Stimulated activated naive B cell treated with anti-CD40 and anti-IgM and Interleukin-4, amounts not matched to agents 10 μg/mL and 1 μg/mL and 100 μg/mL, for 72 hours (primary cell): ENCODE measurements around the gene HBB.
"Not testable (repeated sequence)": the region's sequence is repeated elsewhere in the genome, so short reads cannot be mapped to it uniquely, and the experiment has no call there.

ENCODE experiments used
- ATAC-seq, 2 donors: fragments of 150-1000 bp; cut with Tn5 transposase; replicated peaks; 2 replicates each; pipeline ENCODE4 v1.10.0; 2021; ENCODE audit warnings: moderate library complexity in 1 of 2
- DNase-seq: peaks from one replicate; pipeline ENCODE4 v3.0.0; 2021
- H3K27ac Mint-ChIP-seq: one replicate; pipeline ENCODE4 v1.8.0; 2022; ENCODE audit warnings: mild to moderate bottlenecking, mixed read lengths
- H3K27me3 Mint-ChIP-seq, 2 donors: one replicate each; pipeline ENCODE4 v1.8.0; 2022; ENCODE audit warnings: mixed read lengths in 2 of 2
- H3K36me3 Mint-ChIP-seq, 2 donors: one replicate each; pipeline ENCODE4 v1.8.0; 2022; ENCODE audit warnings: mixed read lengths in 2 of 2, mild to moderate bottlenecking in 1 of 2
- H3K4me1 Mint-ChIP-seq, 2 donors: one replicate each; pipeline ENCODE4 v1.8.0; 2022; ENCODE audit warnings: mixed read lengths in 2 of 2, mild to moderate bottlenecking in 1 of 2
- H3K4me3 Mint-ChIP-seq, 2 donors: one replicate each; pipeline ENCODE4 v1.8.0; 2022; ENCODE audit warnings: mild to moderate bottlenecking in 2 of 2, mixed read lengths in 2 of 2, moderate library complexity in 1 of 2
- H3K9me3 Mint-ChIP-seq, 2 donors: one replicate each; pipeline ENCODE4 v1.8.0; 2022; ENCODE audit warnings: mixed read lengths in 2 of 2, mild to moderate bottlenecking in 1 of 2

The HBB gene

DNA sequence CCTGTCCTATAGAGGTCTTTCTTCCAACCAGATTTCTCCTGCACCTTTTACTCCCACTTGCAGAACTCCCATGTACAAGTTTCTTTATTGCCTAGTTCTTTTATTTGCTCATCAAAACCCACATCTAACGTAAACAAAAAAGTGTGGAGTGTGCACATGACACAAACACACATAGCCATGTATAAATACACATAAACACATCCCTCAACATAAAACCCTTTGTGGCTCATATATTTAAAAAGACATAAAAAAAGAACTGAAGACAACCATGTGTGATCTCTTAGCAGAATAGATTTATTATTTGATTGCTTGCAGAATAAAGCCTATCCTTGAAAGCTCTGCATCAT is 26.0 kb upstream of the HBB start:
- Mint-ChIP-seq H3K9me3 (no peaks in the 10 kb centered on the region), H3K36me3 (no peaks in the 10 kb centered on the region)
- no peak for ATAC-seq

DNA sequence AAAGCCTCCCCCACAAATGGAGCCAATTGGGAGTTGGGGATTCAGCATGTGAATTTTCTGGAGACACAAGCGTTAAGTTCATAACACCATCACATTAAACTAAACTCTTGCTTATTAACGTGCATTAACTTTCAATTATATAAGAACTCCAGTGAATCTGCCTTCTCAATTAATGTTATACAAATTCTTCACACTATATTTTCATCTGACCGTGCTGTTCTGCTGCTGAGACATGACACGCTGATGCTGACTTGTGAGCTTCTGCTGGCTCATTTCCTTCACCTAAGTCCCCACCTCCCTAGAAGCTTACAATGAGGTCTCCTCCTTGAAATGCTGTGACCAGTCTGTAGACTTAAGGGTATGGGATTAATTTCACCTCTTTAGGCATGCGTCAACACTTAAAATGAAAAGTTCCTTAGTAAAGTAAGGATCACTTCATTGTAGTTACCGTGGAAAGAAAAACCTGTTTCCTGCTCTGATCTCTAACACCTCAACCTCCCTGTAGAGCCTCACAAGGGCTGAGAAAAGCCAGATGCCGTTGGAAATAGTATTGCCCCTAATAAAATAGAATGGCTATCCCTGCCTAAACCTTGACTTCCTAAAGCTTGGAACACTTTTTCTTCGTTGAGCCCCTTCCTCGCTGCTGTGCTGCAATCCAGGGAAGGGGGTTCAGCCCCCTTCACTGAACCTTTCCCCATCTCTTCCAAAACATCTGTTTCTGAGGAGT is 25.5 kb upstream of the HBB start:
- DNase-seq (no peak), ATAC-seq (no peak)
- Mint-ChIP-seq H3K4me1 (no peaks in the 10 kb centered on the region), H3K9me3 (no peaks in the 10 kb centered on the region), H3K4me3 (no peak overlapping the region), H3K36me3 (no peaks in the 10 kb centered on the region), H3K27ac (no peak overlapping the region), H3K27me3 (peaks cover 4 to 7% of the 10 kb centered on the region in 2 donors)

More for the DNA sequence above, 26.0 kb upstream of the HBB start:
- H3K27me3 Mint-ChIP-seq = peaks cover 7 to 8% of the 10 kb centered on the region in 2 donors
- no peaks in the 10 kb centered on the region for H3K4me1 Mint-ChIP-seq
- no peak overlapping the region for H3K27ac Mint-ChIP-seq
- DNase-seq = no peak
- H3K4me3 Mint-ChIP-seq = no peak overlapping the region

DNA sequence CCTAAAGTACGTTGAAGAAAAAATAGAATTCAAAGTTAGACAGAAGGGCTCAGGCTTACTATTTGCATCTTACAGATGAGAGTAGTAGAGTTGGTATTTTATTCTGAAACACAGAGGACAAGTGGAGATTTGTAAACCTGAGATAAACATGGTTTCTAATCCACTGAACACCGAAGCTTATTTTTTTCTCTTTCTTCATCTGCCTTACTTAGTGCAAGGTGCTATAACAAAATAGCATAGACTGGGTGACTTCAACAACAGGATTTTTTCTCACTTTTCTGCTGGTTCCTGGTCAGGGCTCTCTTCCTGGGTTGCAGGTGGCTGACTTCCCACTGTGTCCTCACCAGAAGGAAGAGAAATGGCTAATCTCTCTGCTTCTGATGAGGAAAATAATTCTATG is 24.9 kb upstream of the HBB start:
- no peak overlapping the region for H3K4me3 Mint-ChIP-seq
- peaks cover 4 to 7% of the 10 kb centered on the region in 2 donors for H3K27me3 Mint-ChIP-seq
- H3K36me3 Mint-ChIP-seq = no peaks in the 10 kb centered on the region
- H3K9me3 Mint-ChIP-seq = no peaks in the 10 kb centered on the region
- ATAC-seq (no peak), DNase-seq (no peak)
- no peaks in the 10 kb centered on the region for H3K4me1 Mint-ChIP-seq
- H3K27ac Mint-ChIP-seq = no peak overlapping the region

DNA sequence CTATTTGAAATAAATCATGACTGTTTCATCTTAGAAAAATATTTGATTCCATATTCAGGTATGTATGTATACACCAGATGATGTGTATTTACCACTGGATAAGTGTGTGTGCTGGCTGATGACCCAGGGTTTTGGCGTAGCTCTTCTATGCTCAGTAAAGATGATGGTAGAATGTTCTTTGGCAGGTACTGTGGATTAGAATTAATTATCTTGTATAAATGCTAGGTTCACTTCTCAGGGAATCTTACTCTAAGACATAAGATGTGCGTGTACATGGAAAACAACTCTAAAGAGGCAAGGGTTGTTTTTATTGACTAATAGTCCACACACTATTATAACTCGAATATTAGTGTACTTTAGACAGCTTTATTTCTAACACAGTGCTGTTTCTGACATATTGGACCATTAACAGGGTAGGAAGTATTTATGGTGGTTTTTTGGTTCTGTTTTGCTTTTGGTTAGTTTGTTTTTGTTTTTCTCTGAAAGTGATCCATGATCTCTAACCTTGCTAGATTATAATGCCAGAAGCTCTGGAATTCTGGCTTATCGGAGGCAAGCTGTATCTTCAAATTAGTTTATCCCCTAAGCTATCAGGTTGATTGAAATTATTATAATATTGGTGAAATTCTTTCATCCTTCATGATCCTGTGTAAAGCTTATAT is 23.8 kb upstream of the HBB start:
- H3K27ac Mint-ChIP-seq = no peak overlapping the region
- peaks cover 3 to 4% of the 10 kb centered on the region in 2 donors for H3K27me3 Mint-ChIP-seq
- H3K4me1 Mint-ChIP-seq = no peaks in the 10 kb centered on the region

DNA sequence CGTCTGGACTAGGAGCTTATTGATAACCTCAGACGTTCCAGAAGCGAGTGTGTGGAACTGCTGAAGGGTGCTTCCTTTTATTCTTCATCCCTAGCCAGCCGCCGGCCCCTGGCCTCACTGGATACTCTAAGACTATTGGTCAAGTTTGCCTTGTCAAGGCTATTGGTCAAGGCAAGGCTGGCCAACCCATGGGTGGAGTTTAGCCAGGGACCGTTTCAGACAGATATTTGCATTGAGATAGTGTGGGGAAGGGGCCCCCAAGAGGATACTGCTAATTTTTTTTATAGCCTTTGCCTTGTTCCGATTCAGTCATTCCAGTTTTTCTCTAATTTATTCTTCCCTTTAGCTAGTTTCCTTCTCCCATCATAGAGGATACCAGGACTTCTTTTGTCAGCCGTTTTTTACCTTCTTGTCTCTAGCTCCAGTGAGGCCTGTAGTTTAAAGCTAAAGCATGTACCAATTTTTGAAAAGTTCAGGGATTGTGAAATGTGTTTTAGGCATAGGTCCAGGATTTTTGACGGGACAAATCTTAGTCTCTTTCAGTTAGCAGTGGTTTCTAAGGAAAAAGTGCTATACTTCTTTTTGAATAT is 23.0 kb upstream of the HBB start, which contains the start of gene HBG1:
TSS of gene HBG1 (minus strand) at position 51 of the 590 bp plus-strand sequence. CDS start 53 bp downstream, outside the sequence.
- H3K4me1 Mint-ChIP-seq, ATAC-seq, H3K4me3 Mint-ChIP-seq, H3K9me3 Mint-ChIP-seq, H3K27me3 Mint-ChIP-seq, H3K27ac Mint-ChIP-seq, DNase-seq, H3K36me3 Mint-ChIP-seq: not testable (repeated sequence)

More for the DNA sequence above, 23.8 kb upstream of the HBB start:
- DNase-seq (no peak), ATAC-seq (no peak)
- no peaks in the 10 kb centered on the region for H3K9me3 Mint-ChIP-seq
- H3K4me3 Mint-ChIP-seq = no peak overlapping the region
- no peaks in the 10 kb centered on the region for H3K36me3 Mint-ChIP-seq

DNA sequence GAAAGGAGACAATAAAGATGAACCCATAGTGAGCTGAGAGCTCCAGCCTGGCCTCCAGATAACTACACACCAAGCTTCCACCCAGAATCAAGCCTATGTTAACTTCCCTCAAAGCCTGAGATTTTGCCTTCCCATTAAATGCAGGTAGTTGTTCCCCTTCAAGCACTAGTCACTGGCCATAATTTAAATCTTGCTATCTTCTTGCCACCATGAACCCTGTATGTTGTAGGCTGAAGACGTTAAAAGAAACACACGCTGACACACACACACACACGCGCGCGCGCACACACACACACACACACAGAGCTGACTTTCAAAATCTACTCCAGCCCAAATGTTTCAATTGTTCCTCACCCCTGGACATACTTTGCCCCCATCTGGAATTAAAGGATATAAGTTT is 21.6 kb upstream of the HBB start:
- H3K4me3 Mint-ChIP-seq, ATAC-seq: not testable (repeated sequence)

DNA sequence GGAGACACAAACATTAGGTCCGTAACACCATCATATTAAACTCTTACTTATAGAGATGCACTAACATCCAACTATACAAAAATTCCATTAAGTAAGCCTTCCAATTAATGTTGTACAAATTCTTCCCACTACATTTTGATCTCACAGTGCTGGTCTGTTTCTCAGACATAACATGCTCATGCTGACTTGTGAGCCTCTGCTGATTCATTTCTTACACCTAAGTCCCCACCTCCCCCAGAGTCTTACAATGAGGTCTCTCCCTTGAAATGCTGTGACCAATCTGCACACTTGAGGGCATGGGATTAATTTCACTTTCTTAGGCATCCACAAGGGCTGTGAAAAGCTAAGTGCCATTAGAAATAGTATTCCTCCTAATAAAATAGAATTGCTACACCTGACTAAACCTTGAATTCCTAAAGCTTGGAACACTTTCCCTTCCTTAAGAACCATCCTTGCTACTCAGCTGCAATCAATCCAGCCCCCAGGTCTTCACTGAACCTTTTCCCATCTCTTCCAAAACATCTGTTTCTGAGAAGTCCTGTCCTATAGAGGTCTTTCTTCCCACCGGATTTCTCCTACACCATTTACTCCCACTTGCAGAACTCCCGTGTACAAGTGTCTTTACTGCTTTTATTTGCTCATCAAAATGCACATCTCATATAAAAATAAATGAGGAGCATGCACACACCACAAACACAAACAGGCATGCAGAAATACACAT is 20.8 kb upstream of the HBB start:
- Mint-ChIP-seq H3K9me3 (no peaks in the 10 kb centered on the region), H3K27me3 (peaks cover 0 to 5% of the 10 kb centered on the region in 2 donors), H3K27ac (no peak overlapping the region), H3K4me1 (no peaks in the 10 kb centered on the region), H3K4me3 (no peak overlapping the region), H3K36me3 (no peaks in the 10 kb centered on the region)
- ATAC-seq (no peak), DNase-seq (no peak)

More for the DNA sequence above, 21.6 kb upstream of the HBB start:
- not testable (repeated sequence) for H3K9me3 Mint-ChIP-seq, H3K36me3 Mint-ChIP-seq, H3K27ac Mint-ChIP-seq, H3K27me3 Mint-ChIP-seq, DNase-seq, H3K4me1 Mint-ChIP-seq

DNA sequence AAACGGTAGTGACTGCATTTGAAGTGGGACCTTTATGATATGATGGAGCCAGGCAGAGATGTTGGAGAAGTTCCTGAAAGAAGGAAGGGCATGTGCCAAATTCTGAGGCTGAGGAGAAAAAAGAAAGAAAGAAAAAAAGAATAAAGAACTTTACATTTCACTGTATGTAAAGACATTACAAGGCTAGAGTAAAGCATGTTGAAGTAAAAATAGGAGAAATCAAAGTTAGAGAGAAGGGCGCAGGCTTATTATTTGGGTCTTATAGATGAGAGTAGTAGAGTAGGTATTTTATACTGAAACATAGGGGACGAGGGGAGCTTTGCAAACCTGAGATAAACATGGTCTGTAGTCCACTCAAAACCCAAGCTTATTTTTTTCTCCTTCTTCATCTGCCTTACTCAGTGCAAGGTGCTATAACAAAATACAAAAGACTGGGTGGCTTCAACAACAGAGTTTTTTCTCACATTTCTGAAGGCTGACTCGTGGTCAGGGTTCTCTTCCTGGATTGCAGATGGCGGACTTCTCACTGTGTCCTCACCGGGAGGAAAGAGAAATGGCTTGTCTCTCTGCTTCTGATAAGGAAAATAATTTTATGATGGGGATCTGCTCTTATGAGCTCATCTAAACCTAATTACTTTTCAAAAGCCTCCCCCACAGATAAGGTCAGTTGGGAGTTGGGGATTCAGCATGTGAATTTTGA is 20.1 kb upstream of the HBB start:
- H3K4me3 Mint-ChIP-seq = no peak overlapping the region
- no peak for ATAC-seq
- no peak for DNase-seq
- no peaks in the 10 kb centered on the region for H3K36me3 Mint-ChIP-seq
- no peaks in the 10 kb centered on the region for H3K4me1 Mint-ChIP-seq
- H3K27ac Mint-ChIP-seq = no peak overlapping the region
- no peaks in the 10 kb centered on the region for H3K9me3 Mint-ChIP-seq
- peaks cover 0 to 4% of the 10 kb centered on the region in 2 donors for H3K27me3 Mint-ChIP-seq

DNA sequence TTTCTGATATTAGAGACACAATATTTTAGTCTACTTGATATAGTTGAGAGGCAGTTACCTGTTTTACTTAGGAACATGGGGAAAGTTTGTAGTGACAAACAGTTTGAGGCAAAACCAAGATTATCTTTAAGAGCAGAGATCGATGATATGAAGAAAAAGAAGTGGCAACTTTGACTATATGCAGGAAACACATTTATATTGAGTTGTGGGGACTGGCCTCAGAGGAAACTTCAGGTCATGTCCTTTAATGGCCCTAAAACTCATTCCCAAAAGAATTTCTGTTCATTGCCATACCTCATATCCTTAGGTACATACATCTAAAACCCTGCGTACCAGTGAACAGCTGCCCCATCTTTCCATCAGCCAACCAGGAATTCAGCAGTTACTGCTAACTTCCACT is 18.3 kb upstream of the HBB start:
- Mint-ChIP-seq H3K9me3 (no peaks in the 10 kb centered on the region), H3K27me3 (peaks cover 0 to 4% of the 10 kb centered on the region in 2 donors)

DNA sequence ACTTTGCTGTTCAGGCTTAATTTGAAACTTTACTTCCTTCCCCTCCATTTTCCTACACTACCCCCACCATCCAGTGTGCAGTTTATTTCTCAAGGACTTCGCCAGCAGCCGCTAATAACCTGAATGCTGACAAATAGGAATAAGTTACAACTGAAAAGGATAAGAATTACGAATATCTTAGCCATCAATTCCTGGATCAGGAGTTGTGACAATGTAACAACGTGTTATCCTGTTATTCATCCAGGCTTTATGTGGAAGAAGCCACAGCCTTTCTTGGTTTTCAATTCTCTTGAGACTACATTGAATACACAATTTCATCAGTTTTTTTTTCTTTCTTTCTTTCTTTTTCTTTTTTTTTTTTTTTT is 16.9 kb upstream of the HBB start:
- Mint-ChIP-seq H3K4me3 (no peak overlapping the region), H3K27ac (no peak overlapping the region), H3K9me3 (no peaks in the 10 kb centered on the region), H3K27me3 (peaks cover 0 to 4% of the 10 kb centered on the region in 2 donors), H3K4me1 (no peaks in the 10 kb centered on the region), H3K36me3 (no peaks in the 10 kb centered on the region)
- ATAC-seq = no peak
- DNase-seq = no peak

More for the DNA sequence above, 18.3 kb upstream of the HBB start:
- H3K4me1 Mint-ChIP-seq = no peaks in the 10 kb centered on the region
- H3K4me3 Mint-ChIP-seq = no peak overlapping the region
- no peaks in the 10 kb centered on the region for H3K36me3 Mint-ChIP-seq
- no peak overlapping the region for H3K27ac Mint-ChIP-seq
- no peak for ATAC-seq
- no peak for DNase-seq

DNA sequence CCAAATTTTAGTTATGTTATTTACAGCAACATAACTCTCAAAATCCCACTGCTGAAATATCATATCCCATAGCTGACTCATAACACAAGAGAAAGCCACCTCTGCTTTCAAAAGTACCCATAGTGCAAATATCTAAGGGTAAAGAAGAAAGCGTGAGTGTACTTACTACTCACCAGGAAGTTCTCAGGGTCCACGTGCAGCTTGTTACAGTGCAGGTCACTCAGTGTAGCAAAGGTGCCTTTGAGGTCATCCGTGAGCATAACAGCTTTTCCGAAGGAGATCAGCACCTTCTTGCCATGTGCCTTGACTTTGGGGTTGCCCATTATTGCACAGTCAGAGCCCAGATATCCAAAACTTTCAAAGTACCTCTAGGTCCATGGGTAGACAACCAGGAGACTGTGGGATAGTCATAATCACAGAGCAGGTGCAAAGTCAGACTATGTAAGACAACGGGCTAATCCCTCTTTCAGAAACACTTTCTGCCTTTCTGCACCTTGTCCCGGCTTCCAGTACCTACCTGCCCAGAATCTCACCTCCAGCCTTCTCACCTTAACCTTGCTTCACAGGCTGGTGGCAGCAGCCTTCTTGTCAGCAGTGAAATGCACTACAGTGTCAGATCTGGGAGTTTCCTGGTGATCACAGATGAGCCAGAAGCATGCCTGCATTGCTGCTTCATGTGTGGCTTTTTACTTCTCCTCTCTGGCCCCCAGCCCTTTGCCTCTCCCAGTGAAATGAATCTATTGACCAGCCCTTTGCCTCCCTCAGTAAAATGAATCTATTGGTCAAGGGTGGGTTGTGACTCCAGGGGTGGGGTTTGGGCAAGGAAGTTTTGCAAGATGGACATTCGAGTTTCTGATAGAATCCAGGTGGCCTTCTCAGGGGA is 16.3 kb upstream of the HBB start:
- H3K9me3 Mint-ChIP-seq = no peaks in the 10 kb centered on the region
- no peak overlapping the region for H3K27ac Mint-ChIP-seq
- ATAC-seq (no peak), DNase-seq (no peak)
- H3K36me3 Mint-ChIP-seq = no peaks in the 10 kb centered on the region
- H3K4me1 Mint-ChIP-seq = no peaks in the 10 kb centered on the region
- H3K27me3 Mint-ChIP-seq = peaks cover 0 to 9% of the 10 kb centered on the region in 2 donors
- no peak overlapping the region for H3K4me3 Mint-ChIP-seq

DNA sequence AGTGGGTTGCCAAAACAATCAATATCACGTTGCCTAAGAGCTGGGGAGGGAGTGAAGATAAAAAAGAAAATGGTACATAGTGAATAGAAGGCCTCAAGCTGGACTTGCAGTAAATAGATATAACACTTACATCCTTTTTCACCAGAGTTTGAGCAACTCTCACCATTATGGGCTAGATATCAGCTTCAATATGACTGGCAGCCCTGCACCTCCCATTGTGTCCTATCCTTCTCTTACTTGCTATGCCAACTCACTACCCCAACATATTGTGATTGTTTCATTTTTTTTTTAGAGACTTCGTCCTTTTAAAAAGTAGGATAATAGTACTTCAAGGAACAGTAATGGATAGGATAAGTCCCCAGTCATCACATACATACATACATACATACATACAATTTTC is 15.3 kb upstream of the HBB start:
- Mint-ChIP-seq H3K36me3 (no peaks in the 10 kb centered on the region), H3K27ac (no peak overlapping the region), H3K27me3 (peaks cover 0 to 9% of the 10 kb centered on the region in 2 donors), H3K9me3 (no peaks in the 10 kb centered on the region), H3K4me1 (no peaks in the 10 kb centered on the region), H3K4me3 (no peak overlapping the region)
- no peak for DNase-seq
- ATAC-seq = no peak

DNA sequence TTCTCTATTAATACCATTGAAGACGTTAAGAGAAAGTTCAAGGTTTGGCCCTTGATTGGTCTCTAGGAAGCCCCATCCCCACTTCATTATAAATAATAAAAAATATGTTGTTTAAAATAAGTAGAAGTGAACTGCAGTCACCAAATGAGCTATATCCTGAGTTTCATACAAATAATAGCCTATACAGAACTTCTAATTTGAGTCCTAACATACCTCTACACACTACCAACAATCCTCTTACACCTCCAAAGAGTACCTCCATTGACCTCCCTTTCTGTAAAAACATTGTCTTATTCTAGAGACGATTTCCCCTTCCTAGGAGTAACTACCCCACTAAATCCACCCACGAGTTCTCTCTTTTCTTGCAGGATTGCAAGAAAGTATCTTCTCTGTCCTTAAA is 14.6 kb upstream of the HBB start:
- DNase-seq (no peak), ATAC-seq (no peak)
- H3K27me3 Mint-ChIP-seq = peaks cover 0 to 9% of the 10 kb centered on the region in 2 donors
- H3K36me3 Mint-ChIP-seq = no peaks in the 10 kb centered on the region
- H3K9me3 Mint-ChIP-seq = no peaks in the 10 kb centered on the region
- no peaks in the 10 kb centered on the region for H3K4me1 Mint-ChIP-seq
- H3K4me3 Mint-ChIP-seq = no peak overlapping the region
- H3K27ac Mint-ChIP-seq = no peak overlapping the region
